ENCODE results near the gene ZNF366. TPM values are rescaled to one million over a fixed set of nuclear protein-coding genes. Genes with fewer than 3 reads are reported as not detected.

ZNF366 gene
- total RNA-seq, 4 donors from 2014 or later: 0.29 to 20.5 (median 12.1) TPM

DNA sequence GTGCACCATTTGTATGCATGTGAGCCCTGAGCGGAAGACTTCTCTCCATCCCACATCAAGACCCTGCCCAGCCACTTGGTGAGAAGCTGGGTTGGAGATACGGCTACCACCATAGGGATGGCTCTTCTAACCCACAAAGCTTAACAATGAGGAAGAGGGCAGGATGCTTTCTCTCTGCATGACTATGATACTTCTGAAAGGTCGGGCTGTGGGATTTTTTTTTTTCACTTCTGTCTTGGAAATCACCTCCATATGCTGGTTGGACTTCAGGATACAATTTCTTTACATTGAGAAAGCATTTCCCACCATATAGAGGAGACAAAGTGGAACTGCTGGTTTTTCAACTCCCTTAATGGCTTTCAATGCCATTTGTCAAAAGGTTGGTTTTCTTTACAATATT is 30.5 kb downstream of the ZNF366 start:
- H3K4me3 ChIP-seq: no peak overlapping the region
- peaks cover 0 to 3% of the 10 kb centered on the region in 2 donors for H3K4me1 ChIP-seq

DNA sequence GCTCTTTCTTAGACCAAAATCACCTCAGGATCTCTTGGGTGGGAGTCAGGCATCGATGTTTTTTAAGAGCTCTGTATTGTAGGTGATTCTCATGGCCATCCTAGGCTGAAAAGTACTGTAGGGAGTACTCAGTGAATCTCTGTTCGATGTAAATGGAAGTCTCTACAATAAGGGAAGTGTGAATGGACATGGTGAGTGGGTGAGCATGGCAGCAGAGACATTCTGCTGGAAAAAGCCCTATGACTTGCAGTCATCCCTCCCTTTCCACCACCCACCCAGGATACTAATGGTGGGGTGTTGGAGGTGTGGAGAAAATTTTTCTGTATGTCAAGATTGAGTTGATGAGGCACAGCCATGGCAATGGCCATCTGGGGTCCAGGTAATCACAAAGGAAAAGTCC is 30.9 kb downstream of the ZNF366 start:
- Histone ChIP-seq H3K36me3 (no peaks in the 10 kb centered on the region), H3K4me1 (peaks cover 0 to 3% of the 10 kb centered on the region in 2 donors), H3K27ac (no peak overlapping the region), H3K4me3 (no peak overlapping the region), H3K9me3 (no peaks in the 10 kb centered on the region), H3K27me3 (no peaks in the 10 kb centered on the region)
- intact Hi-C loops (cut with DNase I; ENCODE audit: low total_unique reads): no loop called here
- DNase-seq: no peak
- TF ChIP-seq, protein P1, sequence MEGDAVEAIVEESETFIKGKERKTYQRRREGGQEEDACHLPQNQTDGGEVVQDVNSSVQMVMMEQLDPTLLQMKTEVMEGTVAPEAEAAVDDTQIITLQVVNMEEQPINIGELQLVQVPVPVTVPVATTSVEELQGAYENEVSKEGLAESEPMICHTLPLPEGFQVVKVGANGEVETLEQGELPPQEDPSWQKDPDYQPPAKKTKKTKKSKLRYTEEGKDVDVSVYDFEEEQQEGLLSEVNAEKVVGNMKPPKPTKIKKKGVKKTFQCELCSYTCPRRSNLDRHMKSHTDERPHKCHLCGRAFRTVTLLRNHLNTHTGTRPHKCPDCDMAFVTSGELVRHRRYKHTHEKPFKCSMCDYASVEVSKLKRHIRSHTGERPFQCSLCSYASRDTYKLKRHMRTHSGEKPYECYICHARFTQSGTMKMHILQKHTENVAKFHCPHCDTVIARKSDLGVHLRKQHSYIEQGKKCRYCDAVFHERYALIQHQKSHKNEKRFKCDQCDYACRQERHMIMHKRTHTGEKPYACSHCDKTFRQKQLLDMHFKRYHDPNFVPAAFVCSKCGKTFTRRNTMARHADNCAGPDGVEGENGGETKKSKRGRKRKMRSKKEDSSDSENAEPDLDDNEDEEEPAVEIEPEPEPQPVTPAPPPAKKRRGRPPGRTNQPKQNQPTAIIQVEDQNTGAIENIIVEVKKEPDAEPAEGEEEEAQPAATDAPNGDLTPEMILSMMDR (IDR thresholded peaks at IDR 0.05): no peak
- TF ChIP-seq POLR2A (IDR thresholded peaks at IDR 0.05): no peak

More for the DNA sequence above, 30.5 kb downstream of the ZNF366 start:
- intact Hi-C loops (cut with DNase I; ENCODE audit: low total_unique reads): no loop called here
- no peaks in the 10 kb centered on the region for H3K9me3 ChIP-seq
- H3K27ac ChIP-seq: no peak overlapping the region
- no peak for TF ChIP-seq POLR2A (IDR thresholded peaks at IDR 0.05)
- TF ChIP-seq, protein P1 (IDR thresholded peaks at IDR 0.05): no peak
- no peaks in the 10 kb centered on the region for H3K27me3 ChIP-seq
- H3K36me3 ChIP-seq: no peaks in the 10 kb centered on the region
- no peak for DNase-seq

DNA sequence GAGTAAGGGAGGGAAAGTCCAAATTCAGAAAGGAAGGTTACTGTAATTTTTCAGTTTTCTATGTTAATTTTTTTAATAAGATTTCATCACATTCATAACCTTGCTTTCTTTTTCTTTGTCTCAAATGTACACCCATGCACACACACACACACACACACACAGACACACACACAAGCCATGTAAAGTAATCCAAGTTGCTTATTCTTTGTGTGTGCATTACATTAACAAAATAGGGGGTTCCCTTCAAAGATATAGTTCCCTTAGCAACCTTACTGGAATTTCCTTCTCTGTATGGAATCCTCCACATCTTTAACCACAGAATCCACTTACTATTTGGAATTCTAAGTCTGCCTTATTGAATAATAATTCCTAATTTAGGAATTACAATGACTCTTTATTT is 32.7 kb downstream of the ZNF366 start:
- TF ChIP-seq, protein P1 (IDR thresholded peaks at IDR 0.05): no peak
- TF ChIP-seq POLR2A (IDR thresholded peaks at IDR 0.05): no peak

GRCh38 chr5:72474046-72474500 is 33.1 kb downstream of the ZNF366 start:
- no peak for DNase-seq
- intact Hi-C loops (cut with DNase I; ENCODE audit: low total_unique reads): no loop called here
- TF ChIP-seq, protein P1 (IDR thresholded peaks at IDR 0.05): no peak
- TF ChIP-seq POLR2A (IDR thresholded peaks at IDR 0.05): no peak
- Histone ChIP-seq H3K9me3 (no peaks in the 10 kb centered on the region), H3K36me3 (no peaks in the 10 kb centered on the region), H3K4me1 (peaks cover 0 to 3% of the 10 kb centered on the region in 2 donors), H3K27me3 (no peaks in the 10 kb centered on the region), H3K4me3 (no peak overlapping the region), H3K27ac (no peak overlapping the region)

More for the DNA sequence above, 32.7 kb downstream of the ZNF366 start:
- no peak for DNase-seq
- Histone ChIP-seq H3K4me1 (peaks cover 0 to 3% of the 10 kb centered on the region in 2 donors), H3K27ac (no peak overlapping the region), H3K4me3 (no peak overlapping the region), H3K9me3 (no peaks in the 10 kb centered on the region), H3K27me3 (no peaks in the 10 kb centered on the region), H3K36me3 (no peaks in the 10 kb centered on the region)
- intact Hi-C loops (cut with DNase I; ENCODE audit: low total_unique reads): no loop called here

DNA sequence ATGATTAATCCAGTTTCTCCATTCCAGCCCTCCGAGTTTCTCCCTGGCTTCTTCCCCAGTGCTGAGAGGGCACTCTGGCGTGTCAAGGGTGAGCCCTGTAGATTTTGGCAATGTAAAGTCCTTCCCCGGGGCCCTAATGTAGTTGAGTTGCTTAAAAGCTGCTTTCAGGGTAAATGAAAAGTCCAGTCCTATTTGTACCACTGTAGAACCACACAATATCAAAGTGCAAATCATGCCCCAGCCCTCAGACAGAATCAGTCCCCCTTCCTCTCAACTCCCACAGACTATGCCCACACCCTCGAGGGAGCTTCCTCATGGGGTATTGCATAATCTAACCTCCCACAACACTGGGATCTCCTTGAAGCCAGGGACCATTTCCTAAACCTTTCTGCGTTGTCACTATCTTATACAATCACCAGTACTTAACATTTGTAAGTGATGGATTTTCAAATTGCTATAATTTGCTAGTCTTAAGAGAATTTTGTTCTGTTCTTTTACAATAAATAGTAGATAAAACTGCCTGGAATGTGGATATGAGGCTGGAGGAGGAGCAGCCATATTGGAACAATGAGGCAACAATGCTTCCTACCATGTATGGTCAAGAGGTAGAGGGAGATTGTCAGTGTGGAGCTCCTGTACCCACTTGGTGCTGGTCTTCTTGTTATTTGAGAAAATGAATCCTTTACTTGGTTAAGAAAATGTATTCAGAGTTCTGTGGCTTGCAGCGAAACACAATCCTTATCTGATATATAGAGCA is 34.4 kb downstream of the ZNF366 start:
- DNase-seq: no peak
- Histone ChIP-seq H3K9me3 (no peaks in the 10 kb centered on the region), H3K36me3 (no peaks in the 10 kb centered on the region), H3K4me1 (peaks cover 0 to 3% of the 10 kb centered on the region in 2 donors), H3K4me3 (no peak overlapping the region), H3K27ac (no peak overlapping the region), H3K27me3 (no peaks in the 10 kb centered on the region)
- TF ChIP-seq, protein P1 (IDR thresholded peaks at IDR 0.05): no peak
- no peak for TF ChIP-seq POLR2A (IDR thresholded peaks at IDR 0.05)
- intact Hi-C loops (cut with DNase I; ENCODE audit: low total_unique reads): no loop called here

Data from uterus (tissue), 4 donors.